Measurements from ENCODE around the gene SSC5D. TPM values are rescaled to one million over a fixed set of nuclear protein-coding genes. Genes with fewer than 3 reads are reported as not detected.

Gene SSC5D
- total RNA-seq, 1 donor from 2014 or later, result 34.5 TPM

DNA sequence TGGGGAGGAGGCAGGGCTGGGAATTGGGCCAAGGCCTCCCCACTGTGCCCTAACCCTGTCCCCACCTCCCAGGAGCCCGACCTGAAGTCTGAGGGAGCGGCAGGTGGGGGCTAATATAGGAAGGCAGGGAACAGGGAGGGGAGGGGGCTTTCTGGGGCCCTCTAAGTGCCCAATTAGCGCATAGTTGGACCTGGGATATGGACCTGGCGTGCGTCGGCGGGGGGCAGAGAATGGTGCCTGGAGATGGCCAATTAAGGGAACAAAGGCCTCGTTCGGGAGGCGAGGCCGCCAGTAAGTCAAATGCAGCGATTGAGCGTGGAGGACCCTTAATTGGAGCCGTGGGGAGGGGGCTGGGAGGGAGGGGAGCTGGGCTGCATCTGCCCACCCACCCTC is 23.6 kb upstream of the SSC5D start, which contains the start of gene C19orf85:
Gene C19orf85 (minus strand): TSS at position 90 of the 393 bp plus-strand sequence. CDS start 197 bp downstream, outside the sequence.
- TF ChIP-seq, protein P1, sequence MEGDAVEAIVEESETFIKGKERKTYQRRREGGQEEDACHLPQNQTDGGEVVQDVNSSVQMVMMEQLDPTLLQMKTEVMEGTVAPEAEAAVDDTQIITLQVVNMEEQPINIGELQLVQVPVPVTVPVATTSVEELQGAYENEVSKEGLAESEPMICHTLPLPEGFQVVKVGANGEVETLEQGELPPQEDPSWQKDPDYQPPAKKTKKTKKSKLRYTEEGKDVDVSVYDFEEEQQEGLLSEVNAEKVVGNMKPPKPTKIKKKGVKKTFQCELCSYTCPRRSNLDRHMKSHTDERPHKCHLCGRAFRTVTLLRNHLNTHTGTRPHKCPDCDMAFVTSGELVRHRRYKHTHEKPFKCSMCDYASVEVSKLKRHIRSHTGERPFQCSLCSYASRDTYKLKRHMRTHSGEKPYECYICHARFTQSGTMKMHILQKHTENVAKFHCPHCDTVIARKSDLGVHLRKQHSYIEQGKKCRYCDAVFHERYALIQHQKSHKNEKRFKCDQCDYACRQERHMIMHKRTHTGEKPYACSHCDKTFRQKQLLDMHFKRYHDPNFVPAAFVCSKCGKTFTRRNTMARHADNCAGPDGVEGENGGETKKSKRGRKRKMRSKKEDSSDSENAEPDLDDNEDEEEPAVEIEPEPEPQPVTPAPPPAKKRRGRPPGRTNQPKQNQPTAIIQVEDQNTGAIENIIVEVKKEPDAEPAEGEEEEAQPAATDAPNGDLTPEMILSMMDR (IDR thresholded peaks at IDR 0.05), result no peak
- H3K4me1 Mint-ChIP-seq (ENCODE audit: low read depth), result peaks cover 35% of the 10 kb centered on the region
- peaks cover 2% of the 10 kb centered on the region for H3K27me3 Mint-ChIP-seq (ENCODE audit: low read depth)
- H3K36me3 Mint-ChIP-seq (ENCODE audit: low read depth), result no peaks in the 10 kb centered on the region
- no peak within 1 kb of the TSS for H3K4me3 Mint-ChIP-seq (ENCODE audit: unreplicated experiment)
- no peak for DNase-seq (ENCODE audit: low spot score)
- H3K27ac Mint-ChIP-seq (ENCODE audit: unreplicated experiment), result no peak within 1 kb of the TSS
- H3K9me3 Mint-ChIP-seq (ENCODE audit: low read depth), result no peaks in the 10 kb centered on the region

DNA sequence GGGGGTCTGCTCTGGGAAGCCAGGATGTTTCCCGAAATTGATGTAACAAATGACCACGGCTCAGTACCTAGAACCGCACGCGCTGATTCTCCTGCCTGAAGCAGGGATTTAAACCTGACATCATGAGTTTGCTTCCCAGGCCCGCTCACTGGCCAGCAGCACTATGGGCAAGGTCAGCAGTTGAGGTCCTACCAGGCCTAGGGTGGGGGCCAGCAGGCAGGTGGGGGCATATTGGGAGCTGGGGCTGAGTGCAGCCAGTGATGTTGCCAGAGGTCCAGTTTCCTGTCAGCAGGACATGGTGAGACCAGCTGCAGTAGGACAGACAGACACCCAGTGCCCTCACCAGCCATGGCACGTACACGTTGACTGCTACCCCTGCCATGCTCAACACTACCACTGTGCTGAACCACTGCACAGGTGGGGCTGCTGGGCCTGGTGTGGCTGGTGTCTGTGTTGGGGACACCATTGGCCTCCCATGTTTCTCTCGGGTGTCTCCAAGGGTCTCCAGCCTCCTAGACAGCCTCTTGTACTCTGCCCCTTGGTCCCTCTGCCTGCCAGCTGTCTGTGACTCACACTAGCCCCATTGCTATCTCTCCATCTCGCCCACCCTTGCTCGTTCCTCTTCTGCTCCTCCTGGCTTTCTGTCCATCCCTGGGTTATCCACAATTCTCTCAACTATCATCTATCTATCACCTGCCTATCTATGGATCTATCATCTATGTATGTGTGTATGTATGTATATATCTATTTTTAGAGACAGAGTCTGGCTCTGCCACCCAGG is 22.6 kb upstream of the SSC5D start:
- H3K27ac Mint-ChIP-seq (ENCODE audit: unreplicated experiment), result no peak overlapping the region
- no peak overlapping the region for H3K4me3 Mint-ChIP-seq (ENCODE audit: unreplicated experiment)

DNA sequence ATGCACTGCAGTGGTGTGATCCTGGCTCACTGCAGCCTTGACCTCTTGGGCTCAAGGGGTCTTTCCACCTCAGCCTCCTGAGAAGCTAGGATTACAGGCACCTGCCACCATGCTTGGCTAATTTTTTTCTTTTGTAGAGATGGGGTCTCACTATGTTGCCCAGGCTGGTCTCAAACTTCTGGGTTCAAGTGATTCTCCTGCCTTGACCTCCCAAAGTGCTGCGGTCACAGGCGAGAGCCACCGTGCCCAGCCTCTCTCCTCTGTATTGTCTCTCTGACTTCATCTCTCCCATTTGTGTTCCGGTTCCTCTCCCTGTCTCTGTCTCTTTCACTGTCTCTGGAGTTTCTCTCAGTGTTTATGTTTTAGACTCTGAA is 22.0 kb upstream of the SSC5D start:
- TF ChIP-seq, protein P1 (IDR thresholded peaks at IDR 0.05), result no peak
- Mint-ChIP-seq H3K27me3 (ENCODE audit: low read depth) (peaks cover 2% of the 10 kb centered on the region), H3K27ac (ENCODE audit: unreplicated experiment) (no peak overlapping the region), H3K4me3 (ENCODE audit: unreplicated experiment) (no peak overlapping the region), H3K36me3 (ENCODE audit: low read depth) (no peaks in the 10 kb centered on the region), H3K9me3 (ENCODE audit: low read depth) (no peaks in the 10 kb centered on the region), H3K4me1 (ENCODE audit: low read depth) (peaks cover 21% of the 10 kb centered on the region)
- no peak for DNase-seq (ENCODE audit: low spot score)

More for the DNA sequence above, 22.6 kb upstream of the SSC5D start:
- Mint-ChIP-seq H3K9me3 (ENCODE audit: low read depth) (no peaks in the 10 kb centered on the region), H3K36me3 (ENCODE audit: low read depth) (no peaks in the 10 kb centered on the region), H3K4me1 (ENCODE audit: low read depth) (peaks cover 25% of the 10 kb centered on the region), H3K27me3 (ENCODE audit: low read depth) (peaks cover 2% of the 10 kb centered on the region)
- TF ChIP-seq, protein P1 (IDR thresholded peaks at IDR 0.05), result no peak
- peak; percentile 76 for DNase-seq (ENCODE audit: low spot score)

DNA sequence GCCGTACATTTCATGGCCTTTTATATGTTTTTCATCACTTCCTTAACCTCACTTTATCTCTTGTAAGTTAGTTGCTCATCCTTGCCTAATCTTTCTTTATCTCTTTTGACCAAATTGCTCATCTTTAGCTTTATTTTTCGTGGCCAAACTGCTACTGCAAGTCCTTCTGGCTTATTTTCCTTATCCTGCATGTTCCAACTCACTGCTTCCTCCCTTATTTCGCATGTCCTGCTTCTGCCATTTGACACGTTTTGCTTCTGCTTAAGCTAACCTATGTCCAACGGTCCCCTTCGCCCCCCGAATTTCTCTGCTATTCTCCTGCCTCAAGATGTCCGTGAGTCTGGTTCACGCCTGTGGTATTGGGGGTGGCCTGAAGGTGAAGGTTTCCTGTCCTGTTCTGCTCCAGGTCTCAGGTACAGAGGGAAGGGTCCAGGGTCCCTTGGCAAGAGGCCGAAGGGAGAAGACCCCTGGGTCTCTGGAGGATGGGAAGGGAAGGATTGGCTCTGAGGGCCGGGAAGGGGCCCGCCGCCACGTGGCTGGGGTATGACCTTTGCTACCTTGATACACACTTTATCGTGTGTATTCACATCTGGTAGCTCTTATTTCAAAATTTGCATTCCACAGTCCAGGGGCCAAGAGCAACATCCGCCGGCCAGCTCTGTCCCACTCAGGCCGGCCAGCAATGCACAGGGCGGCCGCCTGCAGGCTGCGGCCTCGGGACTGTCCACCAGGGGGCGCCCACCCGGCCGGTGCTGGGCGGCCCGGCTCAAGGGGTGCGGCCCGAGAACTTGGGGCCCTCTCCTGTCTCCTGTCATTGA is 20.8 kb upstream of the SSC5D start:
- Mint-ChIP-seq H3K4me3 (ENCODE audit: unreplicated experiment) (no peak overlapping the region), H3K27me3 (ENCODE audit: low read depth) (peaks cover 2% of the 10 kb centered on the region), H3K9me3 (ENCODE audit: low read depth) (no peaks in the 10 kb centered on the region), H3K4me1 (ENCODE audit: low read depth) (peaks cover 9% of the 10 kb centered on the region), H3K36me3 (ENCODE audit: low read depth) (no peaks in the 10 kb centered on the region), H3K27ac (ENCODE audit: unreplicated experiment) (no peak overlapping the region)
- no peak for DNase-seq (ENCODE audit: low spot score)
- TF ChIP-seq, protein P1 (IDR thresholded peaks at IDR 0.05), result peak; percentile 99

DNA sequence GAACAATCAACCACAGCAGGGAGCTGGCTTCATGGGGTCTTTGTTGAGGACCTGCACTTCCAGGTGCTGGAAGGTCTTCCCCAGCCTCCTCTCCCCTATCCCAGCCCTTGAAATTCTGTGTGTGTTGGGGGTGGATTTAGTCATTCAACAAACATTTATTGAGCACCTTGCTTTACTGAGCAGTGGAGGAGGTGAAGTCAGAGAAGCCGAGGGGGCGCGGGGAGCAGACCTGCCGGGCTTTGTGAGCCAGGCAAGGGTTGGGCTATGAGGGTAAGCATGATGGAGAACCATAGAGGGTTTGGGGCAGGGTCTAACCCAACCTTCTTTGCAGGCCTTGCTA is 20.2 kb upstream of the SSC5D start:
- H3K4me1 Mint-ChIP-seq (ENCODE audit: low read depth), result peaks cover 7% of the 10 kb centered on the region
- no peak overlapping the region for H3K4me3 Mint-ChIP-seq (ENCODE audit: unreplicated experiment)
- TF ChIP-seq, protein P1 (IDR thresholded peaks at IDR 0.05), result peak; percentile 8
- no peaks in the 10 kb centered on the region for H3K9me3 Mint-ChIP-seq (ENCODE audit: low read depth)
- H3K27ac Mint-ChIP-seq (ENCODE audit: unreplicated experiment), result no peak overlapping the region
- DNase-seq (ENCODE audit: low spot score), result no peak
- no peaks in the 10 kb centered on the region for H3K36me3 Mint-ChIP-seq (ENCODE audit: low read depth)
- peaks cover under 1% of the 10 kb centered on the region for H3K27me3 Mint-ChIP-seq (ENCODE audit: low read depth)

All from chondrocyte (in vitro differentiated cells).